ENCODE data around the gene PDLIM3.
"Not testable (repeated sequence)": the region's sequence is repeated elsewhere in the genome, so short reads cannot be mapped to it uniquely, and the experiment has no call there.

PDLIM3 gene

GRCh38 chr4:185534866-185535611 is at the start of gene PDLIM3:
Gene PDLIM3 (minus strand): TSS chr4:185535507. CDS start chr4:185535434, 73 bp downstream.
- DNase-seq, result no peak

- no peak for DNase-seq
Observed at GRCh38 chr4:185583813-185584212, 48.5 kb upstream of the PDLIM3 start.

GRCh38 chr4:185582651-185583400 is 47.5 kb upstream of the PDLIM3 start:
- DNase-seq, result no peak

- no peak for DNase-seq
Observed at GRCh38 chr4:185580699-185581098, 45.4 kb upstream of the PDLIM3 start.

- DNase-seq, result no peak
Observed at GRCh38 chr4:185578284-185578683, 43.0 kb upstream of the PDLIM3 start.

GRCh38 chr4:185576962-185577950 is 41.9 kb upstream of the PDLIM3 start:
- no peak for DNase-seq

GRCh38 chr4:185576314-185576961 is 41.1 kb upstream of the PDLIM3 start:
- DNase-seq, result no peak

GRCh38 chr4:185573651-185574199 is 38.4 kb upstream of the PDLIM3 start:
- DNase-seq, result no peak

GRCh38 chr4:185570727-185571126 is 35.4 kb upstream of the PDLIM3 start:
- DNase-seq, result no peak

GRCh38 chr4:185567381-185568376 is 32.4 kb upstream of the PDLIM3 start:
- DNase-seq, result no peak

GRCh38 chr4:185566972-185567371 is 31.7 kb upstream of the PDLIM3 start:
- no peak for DNase-seq

GRCh38 chr4:185566425-185566824 is 31.1 kb upstream of the PDLIM3 start:
- DNase-seq, result no peak

GRCh38 chr4:185565696-185566095 is 30.4 kb upstream of the PDLIM3 start:
- DNase-seq, result no peak

- no peak for DNase-seq
Observed at GRCh38 chr4:185564349-185564748, 29.0 kb upstream of the PDLIM3 start.

GRCh38 chr4:185562531-185562930 is 27.2 kb upstream of the PDLIM3 start:
- DNase-seq, result no peak

- no peak for DNase-seq
Observed at GRCh38 chr4:185560316-185560715, 25.0 kb upstream of the PDLIM3 start.

GRCh38 chr4:185559915-185560281 is 24.6 kb upstream of the PDLIM3 start:
- DNase-seq, result no peak

GRCh38 chr4:185559251-185559914 is 24.1 kb upstream of the PDLIM3 start:
- DNase-seq, result not testable (repeated sequence)

GRCh38 chr4:185554365-185555126 is 19.2 kb upstream of the PDLIM3 start:
- DNase-seq, result no peak

- no peak for DNase-seq
Observed at GRCh38 chr4:185552254-185552653, 16.9 kb upstream of the PDLIM3 start.

Measured in NCI-H2171 (cell line).